A673 (cell line): ENCODE measurements around the gene LGALS9B.
"Not testable (repeated sequence)": the region's sequence is repeated elsewhere in the genome, so short reads cannot be mapped to it uniquely, and the experiment has no call there.

Experiments used
- EZH2 ChIP-seq: fragments of 200-600 bp; sonication (generic); IDR thresholded peaks from 2 replicates; pipeline ENCODE4 v1.6.1; 2017; ENCODE audit warnings: borderline replicate concordance, low read depth, mild to moderate bottlenecking, mixed read lengths, antibody characterized with exemption, low read length; ENCODE audit not compliant: poor library complexity, severe bottlenecking
- TF ChIP-seq, protein P1 (sequence below): fragments of 300-800, 200-600 bp; sonication (generic); conservative IDR thresholded peaks from 2 replicates; pipeline ENCODE4 v1.5.1; 2017; ENCODE audit warnings: low read depth, mild to moderate bottlenecking, antibody characterized with exemption, low read length, moderate library complexity, mixed read lengths

- TF ChIP-seq, protein P1, sequence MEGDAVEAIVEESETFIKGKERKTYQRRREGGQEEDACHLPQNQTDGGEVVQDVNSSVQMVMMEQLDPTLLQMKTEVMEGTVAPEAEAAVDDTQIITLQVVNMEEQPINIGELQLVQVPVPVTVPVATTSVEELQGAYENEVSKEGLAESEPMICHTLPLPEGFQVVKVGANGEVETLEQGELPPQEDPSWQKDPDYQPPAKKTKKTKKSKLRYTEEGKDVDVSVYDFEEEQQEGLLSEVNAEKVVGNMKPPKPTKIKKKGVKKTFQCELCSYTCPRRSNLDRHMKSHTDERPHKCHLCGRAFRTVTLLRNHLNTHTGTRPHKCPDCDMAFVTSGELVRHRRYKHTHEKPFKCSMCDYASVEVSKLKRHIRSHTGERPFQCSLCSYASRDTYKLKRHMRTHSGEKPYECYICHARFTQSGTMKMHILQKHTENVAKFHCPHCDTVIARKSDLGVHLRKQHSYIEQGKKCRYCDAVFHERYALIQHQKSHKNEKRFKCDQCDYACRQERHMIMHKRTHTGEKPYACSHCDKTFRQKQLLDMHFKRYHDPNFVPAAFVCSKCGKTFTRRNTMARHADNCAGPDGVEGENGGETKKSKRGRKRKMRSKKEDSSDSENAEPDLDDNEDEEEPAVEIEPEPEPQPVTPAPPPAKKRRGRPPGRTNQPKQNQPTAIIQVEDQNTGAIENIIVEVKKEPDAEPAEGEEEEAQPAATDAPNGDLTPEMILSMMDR = not testable (repeated sequence)
- not testable (repeated sequence) for TF ChIP-seq EZH2
These were observed 5.2 kb downstream of the LGALS9B start for GRCh38 chr17:20462158-20462557.
